ENCODE results near the gene TMEM267. TPM values are rescaled to one million over a fixed set of nuclear protein-coding genes. Genes with fewer than 3 reads are reported as not detected.

The TMEM267 gene
- total RNA-seq, 1 experiment from 2014 or later: 19.5 TPM

DNA sequence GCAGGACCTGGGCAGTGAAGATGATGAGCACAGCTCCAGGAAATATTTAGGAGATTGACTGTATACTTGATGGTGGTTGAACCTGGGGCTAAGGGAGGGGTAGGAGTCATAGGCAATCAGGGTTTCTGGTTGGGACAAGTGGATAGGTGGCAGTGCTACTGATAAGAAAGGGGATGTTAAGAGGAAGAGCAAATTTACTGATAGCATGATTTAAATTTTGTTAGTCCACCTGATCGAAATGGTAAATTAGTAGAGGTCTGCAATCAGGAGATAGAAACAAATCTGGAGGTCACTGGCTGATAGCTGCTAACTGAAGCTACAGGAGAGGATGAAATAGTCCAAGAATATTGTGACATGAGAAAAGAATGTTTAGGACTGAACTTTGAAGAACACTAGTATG is 37.0 kb upstream of the TMEM267 start:
- Mint-ChIP-seq H3K4me1 (ENCODE audit: insufficient read depth, unreplicated experiment) (no peaks in the 10 kb centered on the region), H3K27ac (ENCODE audit: low read depth, unreplicated experiment) (no peak overlapping the region), H3K4me3 (ENCODE audit: unreplicated experiment) (no peak overlapping the region), H3K9me3 (ENCODE audit: unreplicated experiment) (no peaks in the 10 kb centered on the region), H3K36me3 (ENCODE audit: insufficient read depth, unreplicated experiment) (peaks cover 23% of the 10 kb centered on the region), H3K27me3 (ENCODE audit: insufficient read depth, unreplicated experiment) (no peaks in the 10 kb centered on the region)
- no TSS peak for BruUV-seq (replicated peaks)
- intact Hi-C loops (cut with micrococcal nuclease): no loop called here
- ChIA-PET CTCF (interaction anchor here (0.6 kb wide), 1 partner anchor 194 kb away, joined by 3 read pairs; no protein-coding TSS in a partner anchor), POLR2A (no interaction called here)
- TF ChIP-seq, protein P1, sequence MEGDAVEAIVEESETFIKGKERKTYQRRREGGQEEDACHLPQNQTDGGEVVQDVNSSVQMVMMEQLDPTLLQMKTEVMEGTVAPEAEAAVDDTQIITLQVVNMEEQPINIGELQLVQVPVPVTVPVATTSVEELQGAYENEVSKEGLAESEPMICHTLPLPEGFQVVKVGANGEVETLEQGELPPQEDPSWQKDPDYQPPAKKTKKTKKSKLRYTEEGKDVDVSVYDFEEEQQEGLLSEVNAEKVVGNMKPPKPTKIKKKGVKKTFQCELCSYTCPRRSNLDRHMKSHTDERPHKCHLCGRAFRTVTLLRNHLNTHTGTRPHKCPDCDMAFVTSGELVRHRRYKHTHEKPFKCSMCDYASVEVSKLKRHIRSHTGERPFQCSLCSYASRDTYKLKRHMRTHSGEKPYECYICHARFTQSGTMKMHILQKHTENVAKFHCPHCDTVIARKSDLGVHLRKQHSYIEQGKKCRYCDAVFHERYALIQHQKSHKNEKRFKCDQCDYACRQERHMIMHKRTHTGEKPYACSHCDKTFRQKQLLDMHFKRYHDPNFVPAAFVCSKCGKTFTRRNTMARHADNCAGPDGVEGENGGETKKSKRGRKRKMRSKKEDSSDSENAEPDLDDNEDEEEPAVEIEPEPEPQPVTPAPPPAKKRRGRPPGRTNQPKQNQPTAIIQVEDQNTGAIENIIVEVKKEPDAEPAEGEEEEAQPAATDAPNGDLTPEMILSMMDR (IDR thresholded peaks at IDR 0.05; ENCODE audit: unreplicated experiment): no peak
- no peak for DNase-seq (ENCODE audit: unreplicated experiment)

DNA sequence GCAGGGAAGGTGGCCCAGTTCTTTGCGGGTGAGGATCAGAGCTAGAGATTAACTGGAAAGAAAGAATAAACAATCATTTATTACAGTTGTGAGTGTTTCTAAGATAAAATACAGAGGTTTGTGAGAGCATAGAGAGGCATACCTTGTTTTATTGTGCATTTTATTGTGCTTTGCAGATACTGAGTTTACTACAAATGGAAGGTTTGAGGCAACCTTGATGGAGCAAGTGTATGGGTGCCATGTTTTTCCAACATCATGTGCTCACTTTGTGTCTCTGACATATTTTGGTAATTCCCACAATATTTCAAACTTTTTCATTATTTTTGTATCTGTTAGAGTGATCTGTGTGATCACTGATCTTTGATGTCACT is 32.0 kb upstream of the TMEM267 start:
- Mint-ChIP-seq H3K9me3 (ENCODE audit: unreplicated experiment) (no peaks in the 10 kb centered on the region), H3K4me3 (ENCODE audit: unreplicated experiment) (peak overlapping the region; percentile 80), H3K27ac (ENCODE audit: low read depth, unreplicated experiment) (peak overlapping the region; percentile 90), H3K4me1 (ENCODE audit: insufficient read depth, unreplicated experiment) (peaks cover 21% of the 10 kb centered on the region), H3K36me3 (ENCODE audit: insufficient read depth, unreplicated experiment) (no peaks in the 10 kb centered on the region), H3K27me3 (ENCODE audit: insufficient read depth, unreplicated experiment) (no peaks in the 10 kb centered on the region)
- no peak for DNase-seq (ENCODE audit: unreplicated experiment)
- TF ChIP-seq, protein P1 (IDR thresholded peaks at IDR 0.05; ENCODE audit: unreplicated experiment): no peak
- BruUV-seq (replicated peaks): no TSS peak
- POLR2A ChIA-PET: interaction anchor here (0.6 to 5.2 kb wide), 23 partner anchors 9 to 492 kb away, joined by 3 to 51 read pairs (median 4); partner anchors contain the start of genes HMGCS1, NNT, TMEM267 and ZNF131
- CTCF ChIA-PET: interaction anchor here (0.6 kb wide), 2 partner anchors 93 to 615 kb away, joined by 3 read pairs; no protein-coding TSS in a partner anchor
- intact Hi-C loops (cut with micrococcal nuclease): loop anchor here (1.0 kb wide), 2 partner anchors 41 to 115 kb away; no protein-coding TSS in a partner anchor

DNA sequence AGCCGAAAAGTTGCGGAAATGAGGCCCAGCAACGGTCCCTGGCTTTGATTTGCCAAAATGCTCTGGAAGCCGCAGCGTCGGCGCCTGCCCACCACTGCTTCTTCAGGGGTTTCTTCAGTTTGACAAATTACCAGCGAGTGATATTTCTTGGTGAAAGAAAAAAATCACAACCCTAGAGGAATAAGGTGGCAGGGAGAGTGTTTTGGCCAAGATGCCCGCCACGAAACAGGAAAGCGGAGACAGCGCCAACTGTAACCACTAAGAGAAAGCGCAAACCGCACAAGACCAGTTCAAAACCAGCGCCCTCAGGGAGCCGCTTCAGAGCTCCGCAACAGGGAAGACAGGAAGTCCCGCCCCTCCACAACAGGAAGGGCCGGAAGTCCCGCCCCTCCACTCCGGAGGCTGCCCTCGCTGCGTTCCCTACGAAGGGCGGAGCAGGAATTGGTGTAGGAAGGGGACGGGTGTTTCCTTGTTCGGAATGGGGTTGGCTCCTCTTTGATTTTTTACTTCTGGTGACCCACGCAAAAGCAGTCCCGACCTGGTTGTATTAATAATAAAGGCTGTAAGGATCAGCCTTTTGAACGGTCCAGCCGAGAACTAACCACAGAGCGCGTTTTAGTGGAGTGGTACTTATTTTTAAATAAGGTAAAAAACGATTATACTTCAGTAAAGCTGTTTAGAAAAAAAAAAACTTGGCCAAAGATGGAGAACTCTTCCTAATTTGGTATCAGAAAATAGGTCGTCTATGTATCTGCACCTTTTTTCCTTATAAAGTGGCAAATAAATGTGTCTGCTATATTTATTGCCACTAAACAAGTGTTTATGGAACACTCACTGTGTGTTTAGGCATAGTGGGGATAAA is 31.4 kb upstream of the TMEM267 start, which contains the start of gene C5orf34:
Gene C5orf34, minus strand, starts transcription at position 333 of the 862 bp plus-strand sequence. CDS start 5,809 bp downstream, outside the sequence.
- peak; percentile 97 for DNase-seq (ENCODE audit: unreplicated experiment)
- intact Hi-C loops (cut with micrococcal nuclease): loop anchor here (1.0 kb wide), 2 partner anchors 41 to 115 kb away; no protein-coding TSS in a partner anchor
- Mint-ChIP-seq H3K9me3 (ENCODE audit: unreplicated experiment) (no peaks in the 10 kb centered on the region), H3K4me1 (ENCODE audit: insufficient read depth, unreplicated experiment) (peaks cover 21% of the 10 kb centered on the region), H3K27me3 (ENCODE audit: insufficient read depth, unreplicated experiment) (no peaks in the 10 kb centered on the region), H3K27ac (ENCODE audit: low read depth, unreplicated experiment) (peak within 1 kb of the TSS; percentile 90), H3K4me3 (ENCODE audit: unreplicated experiment) (peak within 1 kb of the TSS; percentile 80), H3K36me3 (ENCODE audit: insufficient read depth, unreplicated experiment) (no peaks in the 10 kb centered on the region)
- CTCF ChIA-PET: interaction anchor here (0.6 to 0.7 kb wide), 4 partner anchors 66 to 614 kb away, joined by 3 read pairs; no protein-coding TSS in a partner anchor
- POLR2A ChIA-PET: interaction anchor here (0.6 to 5.2 kb wide), 32 partner anchors 9 to 606 kb away, joined by 3 to 51 read pairs (median 4); partner anchors contain the start of genes HMGCS1, NNT, TMEM267 and ZNF131
- TF ChIP-seq, protein P1 (IDR thresholded peaks at IDR 0.05; ENCODE audit: unreplicated experiment): no peak
- BruUV-seq (replicated peaks): TSS peak; percentile 91

DNA sequence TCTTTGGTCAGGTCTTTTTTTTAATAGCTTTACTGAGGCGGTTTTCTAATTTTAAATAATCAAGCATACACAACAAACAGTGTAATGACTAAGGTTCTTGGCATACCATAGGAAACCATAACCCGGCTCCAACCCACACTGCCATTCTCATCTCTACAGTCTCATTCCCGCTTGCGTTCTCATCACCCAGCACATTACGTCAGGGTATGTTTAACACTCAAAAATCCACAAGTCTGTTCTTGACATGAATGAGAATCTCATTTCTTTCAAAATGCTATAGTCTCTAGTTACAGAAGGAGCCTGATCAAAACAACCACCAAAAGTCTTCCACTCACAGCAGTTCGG is 30.8 kb upstream of the TMEM267 start:
- peak; percentile 57 for DNase-seq (ENCODE audit: unreplicated experiment)
- TF ChIP-seq, protein P1 (IDR thresholded peaks at IDR 0.05; ENCODE audit: unreplicated experiment): no peak
- ChIA-PET CTCF (no interaction called here), POLR2A (interaction anchor here (0.8 to 5.2 kb wide), 22 partner anchors 10 to 606 kb away, joined by 3 to 51 read pairs (median 4); partner anchors contain the start of genes HMGCS1, TMEM267 and ZNF131)
- Mint-ChIP-seq H3K36me3 (ENCODE audit: insufficient read depth, unreplicated experiment) (no peaks in the 10 kb centered on the region), H3K27ac (ENCODE audit: low read depth, unreplicated experiment) (peak overlapping the region; percentile 90), H3K27me3 (ENCODE audit: insufficient read depth, unreplicated experiment) (no peaks in the 10 kb centered on the region), H3K9me3 (ENCODE audit: unreplicated experiment) (no peaks in the 10 kb centered on the region), H3K4me3 (ENCODE audit: unreplicated experiment) (peak overlapping the region; percentile 80), H3K4me1 (ENCODE audit: insufficient read depth, unreplicated experiment) (peaks cover 21% of the 10 kb centered on the region)
- intact Hi-C loops (cut with micrococcal nuclease): no loop called here
- BruUV-seq (replicated peaks): TSS peak; percentile 83

All from MCF 10A (cell line).